ENCODE measurements around the gene SPRED2.

The SPRED2 gene

GRCh38 chr2:65413106-65413505 is 19.3 kb downstream of the SPRED2 start:
- DNase-seq, result no peak

GRCh38 chr2:65411056-65411795 is 21.2 kb downstream of the SPRED2 start:
- no peak for DNase-seq

GRCh38 chr2:65409045-65409444 is 23.4 kb downstream of the SPRED2 start:
- no peak for DNase-seq

- no peak for DNase-seq
Measured at GRCh38 chr2:65407240-65407639, 25.2 kb downstream of the SPRED2 start.

GRCh38 chr2:65404988-65405697 is 27.3 kb downstream of the SPRED2 start:
- no peak for DNase-seq

GRCh38 chr2:65403529-65403915 is 28.9 kb downstream of the SPRED2 start:
- DNase-seq, result no peak

GRCh38 chr2:65402780-65403528 is 29.4 kb downstream of the SPRED2 start:
- DNase-seq, result no peak

GRCh38 chr2:65402323-65402722 is 30.1 kb downstream of the SPRED2 start:
- DNase-seq, result no peak

- no peak for DNase-seq
Measured at GRCh38 chr2:65397122-65397521, 35.3 kb downstream of the SPRED2 start.

- no peak for DNase-seq
Measured at GRCh38 chr2:65396348-65397026, 35.9 kb downstream of the SPRED2 start.

GRCh38 chr2:65395621-65396347 is 36.6 kb downstream of the SPRED2 start:
- DNase-seq, result no peak

GRCh38 chr2:65393743-65394422 is 38.5 kb downstream of the SPRED2 start:
- DNase-seq, result no peak

GRCh38 chr2:65393046-65393445 is 39.4 kb downstream of the SPRED2 start:
- no peak for DNase-seq

GRCh38 chr2:65392609-65393008 is 39.8 kb downstream of the SPRED2 start:
- DNase-seq, result no peak

GRCh38 chr2:65390134-65390533 is 42.3 kb downstream of the SPRED2 start:
- DNase-seq, result no peak

- no peak for DNase-seq
Measured at GRCh38 chr2:65389476-65389875, 42.9 kb downstream of the SPRED2 start.

- no peak for DNase-seq
Measured at GRCh38 chr2:65388596-65389390, 43.6 kb downstream of the SPRED2 start.

- DNase-seq, result no peak
Measured at GRCh38 chr2:65388051-65388531, 44.3 kb downstream of the SPRED2 start.

GRCh38 chr2:65386989-65387388 is 45.4 kb downstream of the SPRED2 start:
- no peak for DNase-seq

- DNase-seq, result no peak
Measured at GRCh38 chr2:65386344-65386743, 46.1 kb downstream of the SPRED2 start.
